Measurements from ENCODE around the gene DRGX.
A peak's percentile ranks its signal among the peaks of the same experiment; 100 is the strongest.

Gene DRGX

GRCh38 chr10:49407552-49408137 lies 11.8 kb upstream of the DRGX start:
- peak; percentile 35 for DNase-seq (ENCODE audit: low read depth)

GRCh38 chr10:49407151-49407550 lies 11.3 kb upstream of the DRGX start:
- no peak for DNase-seq (ENCODE audit: low read depth)

DNA sequence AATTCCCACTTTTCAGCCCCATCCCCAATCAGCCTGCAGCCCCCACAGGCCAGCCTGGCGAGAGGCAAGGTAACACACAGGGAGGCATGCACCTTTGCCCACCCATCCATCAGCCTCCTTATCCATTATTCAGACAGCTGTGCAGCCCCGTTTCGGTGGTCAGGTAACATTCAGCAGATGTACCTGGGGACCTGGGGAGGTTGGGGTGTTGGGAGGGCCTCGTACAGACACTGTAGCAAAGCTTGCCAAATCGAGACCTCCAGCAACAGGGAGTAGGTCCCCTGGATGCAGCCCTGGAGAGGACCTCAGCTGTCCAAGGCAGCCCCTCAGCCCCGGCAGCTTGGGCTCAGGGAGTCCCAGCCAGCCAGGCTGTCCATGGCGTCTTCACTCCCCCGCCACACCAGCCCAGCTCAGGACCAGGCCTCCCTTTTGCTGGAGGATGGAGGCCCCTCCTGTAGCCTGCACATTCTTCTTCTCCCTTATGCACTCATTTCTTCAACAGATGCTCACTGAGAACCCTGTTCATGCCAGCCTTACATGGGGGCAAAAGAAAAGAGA lies 8.5 kb upstream of the DRGX start:
- no peak for DNase-seq (ENCODE audit: low read depth)

DNA sequence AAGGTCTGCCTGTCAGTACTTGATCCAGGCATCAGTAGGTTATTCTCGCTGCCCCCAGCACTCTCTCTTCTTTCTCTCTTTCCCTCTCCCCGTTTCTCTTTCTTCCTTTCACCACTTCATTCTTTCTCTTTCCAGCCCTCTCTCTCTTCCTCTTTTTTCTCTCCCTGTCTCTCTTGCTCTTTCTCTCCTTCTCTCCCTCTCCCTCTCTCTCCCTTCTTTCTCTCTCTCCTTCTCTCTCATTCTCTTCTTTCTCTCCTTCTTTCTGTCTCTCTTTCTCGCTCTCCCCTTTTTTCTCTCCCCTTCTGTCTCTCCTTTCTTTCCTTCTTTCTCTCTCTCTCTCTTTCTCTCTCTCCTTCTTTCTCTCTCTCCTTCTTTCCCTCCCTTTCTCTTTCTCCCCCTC lies 7.5 kb upstream of the DRGX start:
- no peak for DNase-seq (ENCODE audit: low read depth)

GRCh38 chr10:49400365-49400764 lies 4.5 kb upstream of the DRGX start:
- DNase-seq (ENCODE audit: low read depth): no peak

DNA sequence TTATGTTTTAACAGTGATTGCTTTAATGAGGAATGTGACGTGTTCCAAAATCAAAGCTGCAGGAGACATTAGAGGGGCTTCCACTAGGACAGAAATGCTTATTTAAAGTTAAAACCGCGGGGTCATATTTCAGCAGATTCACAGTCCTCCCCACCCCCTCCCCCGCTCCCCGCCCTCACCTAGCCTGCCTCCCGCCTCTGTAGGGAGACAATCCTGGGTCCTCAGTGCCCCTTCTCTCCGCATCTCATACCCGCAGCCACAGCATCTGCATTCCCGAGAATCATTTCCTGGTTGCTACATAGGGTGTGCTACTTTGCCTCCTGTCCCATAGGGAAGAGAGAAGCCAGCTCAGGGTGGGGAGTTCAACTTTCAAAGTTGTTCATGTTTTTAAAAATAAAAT lies 3.1 kb upstream of the DRGX start:
- no peak for DNase-seq (ENCODE audit: low read depth)

GRCh38 chr10:49398000-49398861 lies 2.3 kb upstream of the DRGX start:
- DNase-seq (ENCODE audit: low read depth): peak; percentile 30

DNA sequence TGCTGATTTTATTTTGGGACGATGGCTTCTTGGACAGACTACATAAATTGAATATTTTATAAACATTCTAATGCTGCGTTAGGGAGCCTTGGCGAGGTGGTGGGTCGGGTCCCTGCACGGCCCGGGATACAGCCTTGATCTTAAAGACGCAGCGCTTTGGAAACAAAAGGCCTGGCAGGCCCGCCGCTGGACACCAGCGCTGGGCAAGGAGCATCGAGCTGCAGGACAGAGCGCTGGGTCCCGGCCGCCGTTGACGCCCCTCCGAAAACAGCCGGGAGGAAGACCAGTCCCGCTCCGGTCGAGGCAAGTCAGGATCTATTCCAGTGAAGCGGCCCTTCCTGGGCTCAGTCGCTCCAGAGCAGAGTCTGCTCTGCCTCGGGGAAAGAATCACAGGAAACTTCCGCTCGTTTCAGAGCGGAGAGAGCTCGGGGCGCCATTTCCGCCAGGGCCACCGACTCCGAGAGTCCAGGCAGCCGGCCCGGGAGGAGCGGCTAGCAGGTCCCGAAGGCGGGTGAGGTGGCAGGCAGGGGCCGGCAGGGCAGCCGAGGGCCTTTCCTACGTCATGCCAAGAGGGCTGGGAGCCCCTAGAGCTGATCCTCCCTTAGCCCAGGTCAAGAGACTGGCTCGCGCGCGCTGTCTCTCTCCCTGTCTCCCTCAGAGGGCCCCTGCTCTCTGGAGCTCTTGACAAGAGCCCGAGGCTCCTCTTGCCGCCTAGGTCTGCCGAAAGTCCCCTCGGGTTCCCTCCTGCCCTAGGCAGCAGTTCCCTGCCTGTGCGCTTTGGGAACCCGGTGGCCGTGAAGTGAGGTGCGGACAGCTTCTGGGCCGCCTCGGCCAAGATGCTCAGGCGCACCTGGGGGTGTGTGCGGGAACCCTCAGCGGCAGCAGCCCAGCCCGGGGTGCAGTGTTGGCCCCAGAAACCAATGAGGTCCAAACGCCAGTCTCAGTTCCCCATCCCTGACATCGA lies 1.4 kb upstream of the DRGX start:
- DNase-seq (ENCODE audit: low read depth): no peak

GRCh38 chr10:49396666-49396999 lies 744 bp upstream of the DRGX start:
- no peak for DNase-seq (ENCODE audit: low read depth)

DNA sequence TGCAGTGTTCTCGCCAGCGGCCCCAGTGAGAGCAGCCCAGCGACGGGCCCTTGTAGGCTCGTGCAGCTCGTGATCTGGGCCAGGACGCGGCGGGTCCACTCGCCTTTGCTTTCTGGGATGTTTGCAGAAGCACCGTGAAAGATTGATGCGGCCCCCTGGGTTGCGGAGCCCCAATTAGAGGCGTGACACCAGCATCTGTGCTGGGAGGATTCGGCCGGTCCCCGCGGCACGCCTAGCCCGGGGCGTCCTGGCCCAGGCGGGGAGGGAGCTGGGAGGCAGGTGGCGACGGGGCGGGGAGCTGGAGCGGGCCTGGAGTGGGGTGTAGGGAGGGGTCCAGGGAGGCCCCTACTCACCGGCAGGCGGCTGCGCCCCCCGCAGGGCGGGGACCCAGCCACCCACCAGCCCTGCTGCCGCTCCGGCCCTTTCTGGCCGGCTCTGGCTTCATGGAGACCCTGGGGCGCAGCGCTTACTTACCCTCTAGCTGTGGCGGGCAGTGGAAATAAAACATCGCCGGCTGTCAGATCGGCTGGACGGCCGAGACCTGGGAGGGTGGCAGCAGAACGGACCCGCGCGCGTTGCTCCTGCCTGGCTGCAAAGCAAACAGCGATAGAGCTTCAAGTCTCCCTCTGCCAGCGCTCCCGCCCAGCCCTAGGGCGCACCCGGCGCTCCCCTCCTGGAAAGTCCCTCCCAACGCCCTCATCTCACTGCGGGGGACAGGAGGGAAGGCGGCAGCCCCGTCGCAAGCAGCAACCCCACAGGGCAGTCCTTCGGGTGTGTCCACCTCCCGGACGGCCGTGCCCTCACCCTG lies 752 bp downstream of the DRGX start:
- no peak for DNase-seq (ENCODE audit: low read depth)

DNA sequence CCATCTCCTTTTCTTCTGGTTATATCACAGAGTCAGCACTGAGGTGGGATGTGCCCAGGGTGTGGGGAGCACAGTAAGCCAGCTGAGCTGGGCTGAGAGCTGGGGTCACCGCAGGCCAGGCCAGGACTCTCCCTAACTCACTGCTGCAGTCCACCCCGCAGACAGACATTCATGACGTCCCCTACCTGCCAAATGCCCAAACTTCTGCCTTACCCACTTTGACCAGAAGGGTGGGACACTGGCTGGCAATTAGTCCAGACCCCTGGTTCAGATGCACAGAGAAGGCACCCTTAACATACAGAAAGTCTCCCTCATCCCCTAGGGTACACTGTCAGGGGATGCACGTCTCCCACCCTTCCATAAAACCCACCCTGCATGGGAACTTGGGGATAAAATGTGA lies 2.1 kb downstream of the DRGX start:
- no peak for DNase-seq (ENCODE audit: low read depth)

DNA sequence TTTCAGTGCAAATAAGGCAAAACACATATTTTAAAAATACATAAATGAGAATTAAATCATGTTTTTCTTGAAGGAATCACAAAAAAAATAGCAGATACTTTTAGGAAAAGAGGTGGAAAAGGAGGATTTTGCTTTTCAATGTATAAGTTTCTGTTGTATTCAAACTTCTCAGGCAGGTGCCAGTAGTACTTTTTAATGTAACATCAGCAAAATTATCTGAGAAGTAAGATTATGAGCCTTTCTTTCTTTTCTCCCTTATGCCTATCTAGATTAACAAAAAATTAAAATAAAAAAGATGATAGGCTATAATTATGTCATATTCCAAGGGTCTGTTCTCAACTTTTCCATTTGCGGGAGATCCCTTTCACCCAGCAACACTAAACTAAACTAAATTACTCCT lies 2.6 kb downstream of the DRGX start:
- no peak for DNase-seq (ENCODE audit: low read depth)

DNA sequence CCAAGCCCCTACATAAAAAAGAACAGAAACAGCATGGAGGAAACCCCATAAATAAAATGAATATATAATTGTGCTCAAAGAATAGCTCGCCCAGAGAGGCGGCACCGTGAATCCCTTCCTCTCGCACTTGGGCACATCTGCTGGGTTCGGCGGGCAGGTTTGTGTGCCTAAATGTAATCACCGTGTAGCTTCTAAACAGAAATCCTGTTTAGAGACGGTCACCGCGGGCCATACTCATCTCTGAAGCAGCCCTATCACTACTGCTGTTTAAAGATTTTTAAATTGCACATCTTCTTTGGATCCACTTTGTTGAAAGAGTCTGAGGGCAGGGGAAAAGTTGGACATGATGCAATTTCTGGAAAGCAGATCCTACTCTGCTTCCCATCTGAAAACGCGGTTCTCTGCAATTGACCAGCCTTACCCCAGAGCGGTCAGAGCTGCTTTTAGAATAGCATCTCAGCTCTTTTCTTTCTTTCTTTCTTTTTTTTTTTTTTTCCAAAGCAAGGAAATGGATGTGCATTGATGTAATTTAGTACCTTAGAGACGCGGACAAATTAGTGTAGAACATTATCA lies 6.4 kb downstream of the DRGX start:
- no peak for DNase-seq (ENCODE audit: low read depth)

DNA sequence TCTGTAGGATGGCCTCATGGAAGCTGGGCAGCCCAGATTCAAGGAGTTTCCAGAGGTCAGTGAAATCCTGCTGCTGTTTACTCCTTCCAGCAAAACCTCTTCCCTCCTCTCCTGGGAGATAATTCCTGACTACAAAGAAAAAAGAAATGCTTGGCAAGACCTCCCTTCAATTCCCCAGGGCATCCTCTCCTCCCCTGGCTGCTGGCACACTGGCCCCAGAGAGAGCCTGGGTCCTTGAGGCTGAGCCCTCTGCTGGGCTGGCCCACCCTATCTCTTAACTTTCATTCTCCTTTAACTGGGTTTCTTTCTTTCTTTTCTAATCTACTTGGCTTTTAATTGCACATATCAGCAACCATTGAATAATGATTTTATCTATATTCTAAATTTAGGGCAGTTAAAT lies 7.7 kb downstream of the DRGX start:
- DNase-seq (ENCODE audit: low read depth): no peak

GRCh38 chr10:49387071-49387470 lies 8.8 kb downstream of the DRGX start:
- no peak for DNase-seq (ENCODE audit: low read depth)

DNA sequence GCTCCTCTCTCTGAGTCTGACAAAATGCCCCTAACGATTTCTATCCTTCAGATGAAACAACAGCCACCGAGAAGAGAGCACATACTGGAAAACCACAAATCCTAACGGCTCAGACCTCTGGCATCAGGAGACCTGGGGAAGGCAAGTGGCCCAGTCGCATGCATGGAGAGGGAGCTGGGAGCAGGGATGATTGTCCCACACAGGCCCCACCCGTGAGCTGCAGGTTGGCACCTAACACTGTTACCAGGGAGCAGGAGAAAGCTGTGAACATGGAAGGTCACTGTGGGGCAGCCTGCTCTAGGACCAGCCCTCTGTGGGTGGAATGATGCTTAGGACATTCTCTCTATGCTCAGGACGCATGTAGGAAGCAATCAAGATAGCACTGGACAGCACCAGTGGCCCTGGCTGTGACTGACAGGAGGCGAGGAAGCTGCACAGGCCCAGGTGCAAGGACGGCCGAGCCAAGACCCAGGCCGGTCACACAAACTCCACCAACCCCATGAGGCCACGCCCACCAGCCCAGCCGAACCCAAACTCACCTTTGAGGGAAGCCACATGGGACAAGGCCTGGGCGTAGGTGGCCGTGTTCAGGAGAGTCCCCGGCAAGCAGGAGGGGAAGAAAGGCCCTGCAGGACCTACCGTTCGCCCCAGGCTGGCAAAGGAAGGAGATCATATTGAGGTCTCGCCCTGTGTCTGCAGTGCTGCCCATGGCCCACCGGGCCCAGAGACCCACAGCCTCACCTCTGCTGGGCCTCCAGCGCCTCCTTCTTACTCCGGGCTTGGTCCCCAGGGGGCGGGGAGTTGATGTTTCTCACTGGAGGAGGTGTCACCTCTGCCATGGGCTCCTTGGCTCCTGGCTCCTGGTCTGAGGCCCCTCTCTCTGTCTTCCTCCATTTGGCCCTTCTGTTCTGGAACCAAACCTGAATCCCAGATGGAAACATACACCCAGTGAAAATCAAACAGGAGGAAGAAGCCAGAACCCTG lies 9.7 kb downstream of the DRGX start:
- no peak for DNase-seq (ENCODE audit: low read depth)

GRCh38 chr10:49384268-49384953 lies 11.5 kb downstream of the DRGX start:
- DNase-seq (ENCODE audit: low read depth): no peak

- no peak for DNase-seq (ENCODE audit: low read depth)
Observed at GRCh38 chr10:49383853-49384252, 12.0 kb downstream of the DRGX start.

DNA sequence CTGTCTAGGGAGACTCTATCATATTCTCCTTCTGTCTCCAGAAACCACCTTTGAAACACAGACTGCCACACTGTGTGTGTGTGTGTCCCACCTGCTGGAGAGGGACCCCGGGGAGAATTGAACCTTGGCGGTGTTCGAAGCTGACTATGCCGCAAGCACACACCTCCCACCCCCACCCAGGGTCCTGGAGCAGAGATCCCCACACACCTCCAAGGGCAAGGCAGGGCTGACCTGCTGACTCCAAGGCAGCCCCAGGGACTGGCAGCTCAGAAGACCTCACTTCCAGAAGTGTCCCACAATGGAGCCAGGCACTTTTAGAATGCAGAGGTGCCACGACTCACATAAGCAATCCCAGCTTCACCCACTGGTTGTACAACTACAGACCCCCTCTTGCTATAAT lies 13.1 kb downstream of the DRGX start:
- DNase-seq (ENCODE audit: low read depth): no peak
